Measurements from ENCODE around the gene CDH13. TPM values are rescaled to one million over a fixed set of nuclear protein-coding genes. Genes with fewer than 3 reads are reported as not detected.

The CDH13 gene
- polyA plus RNA-seq, 1 donor from 2014 or later: 3.2 TPM

- no peak overlapping the region for H2AFZ ChIP-seq (ENCODE audit: low read depth, low read length)
- H3K27ac ChIP-seq (ENCODE audit: low read length): no peak overlapping the region
- no peak overlapping the region for H3K4me2 ChIP-seq (ENCODE audit: low read length)
Observed at GRCh38 chr16:83336603-83337002, 709.8 kb downstream of the CDH13 start.

GRCh38 chr16:83338138-83338537, 711.4 kb downstream of the CDH13 start:
- H3K9me3 ChIP-seq (ENCODE audit: low read length): no peaks in the 10 kb centered on the region
- no peak overlapping the region for H3K9ac ChIP-seq (ENCODE audit: low read length)
- H3F3A ChIP-seq (ENCODE audit: insufficient read depth, low read length, poor library complexity, severe bottlenecking): no peaks in the 10 kb centered on the region
- TF ChIP-seq REST (IDR thresholded peaks at IDR 0.05; ENCODE audit: borderline replicate concordance): no peak
- no peak for TF ChIP-seq CTCF (IDR thresholded peaks at IDR 0.05; ENCODE audit: poor library complexity, severe bottlenecking)
- TF ChIP-seq EP300 (conservative IDR thresholded peaks at IDR 0.05; ENCODE audit: poor library complexity, severe bottlenecking): no peak
- TF ChIP-seq SMC3 (conservative IDR thresholded peaks at IDR 0.05; ENCODE audit: poor library complexity): no peak
- no peak for TF ChIP-seq EZH2 (IDR thresholded peaks at IDR 0.05; ENCODE audit: borderline replicate concordance, insufficient read depth, low read length, poor library complexity, severe bottlenecking)
- no peak for TF ChIP-seq RAD21 (conservative IDR thresholded peaks at IDR 0.05)

More at GRCh38 chr16:83336603-83337002, 709.8 kb downstream of the CDH13 start:
- Histone ChIP-seq H3K9me2 (ENCODE audit: insufficient read depth, low read length) (no peaks in the 10 kb centered on the region), H3K4me3 (ENCODE audit: low read length) (no peak overlapping the region), H3K27me3 (ENCODE audit: insufficient read depth, low read depth, low read length) (no peaks in the 10 kb centered on the region), H4K20me1 (ENCODE audit: insufficient read depth) (no peaks in the 10 kb centered on the region), H3K36me3 (ENCODE audit: insufficient read depth, low read length) (no peaks in the 10 kb centered on the region), H3F3A (ENCODE audit: insufficient read depth, low read length, poor library complexity, severe bottlenecking) (no peaks in the 10 kb centered on the region), H3K9me3 (ENCODE audit: low read length) (no peaks in the 10 kb centered on the region), H3K9ac (ENCODE audit: low read length) (no peak overlapping the region), H3K79me2 (replicated peaks; ENCODE audit: insufficient read depth, low read length) (no peaks in the 10 kb centered on the region)
- TF ChIP-seq CTCF (IDR thresholded peaks at IDR 0.05; ENCODE audit: poor library complexity, severe bottlenecking) (no peak), SMC3 (conservative IDR thresholded peaks at IDR 0.05; ENCODE audit: poor library complexity) (no peak), REST (IDR thresholded peaks at IDR 0.05; ENCODE audit: borderline replicate concordance) (no peak), EP300 (conservative IDR thresholded peaks at IDR 0.05; ENCODE audit: poor library complexity, severe bottlenecking) (no peak), MXI1 (conservative IDR thresholded peaks at IDR 0.05; ENCODE audit: poor library complexity, severe bottlenecking) (no peak), EZH2 (IDR thresholded peaks at IDR 0.05; ENCODE audit: borderline replicate concordance, insufficient read depth, low read length, poor library complexity, severe bottlenecking) (no peak), TAF1 (IDR thresholded peaks at IDR 0.05; ENCODE audit: low read depth) (no peak), POLR2AphosphoS5 (IDR thresholded peaks at IDR 0.05) (no peak), RAD21 (conservative IDR thresholded peaks at IDR 0.05) (no peak)

More at GRCh38 chr16:83338138-83338537, 711.4 kb downstream of the CDH13 start:
- Histone ChIP-seq H3K9me2 (ENCODE audit: insufficient read depth, low read length) (no peaks in the 10 kb centered on the region), H2AFZ (ENCODE audit: low read depth, low read length) (no peak overlapping the region), H4K20me1 (ENCODE audit: insufficient read depth) (no peaks in the 10 kb centered on the region), H3K27ac (ENCODE audit: low read length) (no peak overlapping the region), H3K4me3 (ENCODE audit: low read length) (no peak overlapping the region), H3K27me3 (ENCODE audit: insufficient read depth, low read depth, low read length) (no peaks in the 10 kb centered on the region), H3K79me2 (replicated peaks; ENCODE audit: insufficient read depth, low read length) (no peaks in the 10 kb centered on the region), H3K4me2 (ENCODE audit: low read length) (no peak overlapping the region), H3K36me3 (ENCODE audit: insufficient read depth, low read length) (no peaks in the 10 kb centered on the region)

All from neural cell (in vitro differentiated cells).